Fibroblast of skin of back (primary cell): ENCODE data around the gene MTERF4.

ENCODE experiments used
- DNase-seq: peaks from one replicate; pipeline ENCODE4 v3.0.0-alpha.2; 2013

MTERF4 gene

DNA sequence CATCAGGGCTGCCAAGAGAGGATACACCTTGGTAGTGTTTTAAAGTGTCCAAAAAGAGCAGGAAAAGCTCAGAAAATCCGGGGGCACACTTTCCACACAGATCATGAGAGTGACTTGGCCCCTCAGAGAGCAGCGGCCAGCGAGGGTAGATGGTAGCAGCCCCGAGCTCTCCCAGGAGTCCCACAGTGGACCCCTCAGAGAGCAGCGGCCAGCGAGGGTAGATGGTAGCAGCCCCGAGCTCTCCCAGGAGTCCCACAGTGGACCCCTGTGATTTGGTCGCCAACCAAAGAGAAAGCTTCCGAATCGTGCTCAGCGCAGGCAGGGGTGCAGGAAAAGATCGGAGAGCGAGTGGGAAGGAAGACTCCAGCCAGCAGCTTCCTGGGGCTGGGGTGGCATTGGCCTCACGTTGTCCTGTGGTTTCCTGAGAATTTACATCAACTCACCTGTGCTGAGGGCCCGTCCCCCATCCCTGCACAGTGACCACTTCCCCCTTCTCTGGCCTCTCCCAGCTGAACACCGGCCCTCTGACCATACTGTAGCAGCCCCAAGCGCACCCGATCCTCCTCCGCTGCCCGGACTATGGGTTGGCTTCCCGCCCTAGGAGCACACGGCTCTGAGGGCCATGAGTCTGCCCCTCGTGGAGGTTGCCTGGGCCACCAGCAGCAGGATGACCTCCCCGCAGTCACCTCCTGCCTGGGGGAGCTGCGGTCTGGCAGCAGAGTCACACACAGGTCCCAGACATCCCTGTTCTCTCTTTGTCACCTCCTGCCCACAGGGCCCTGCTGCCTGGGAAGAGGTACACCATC lies 33.7 kb downstream of the MTERF4 start:
- DNase-seq, result no peak

DNA sequence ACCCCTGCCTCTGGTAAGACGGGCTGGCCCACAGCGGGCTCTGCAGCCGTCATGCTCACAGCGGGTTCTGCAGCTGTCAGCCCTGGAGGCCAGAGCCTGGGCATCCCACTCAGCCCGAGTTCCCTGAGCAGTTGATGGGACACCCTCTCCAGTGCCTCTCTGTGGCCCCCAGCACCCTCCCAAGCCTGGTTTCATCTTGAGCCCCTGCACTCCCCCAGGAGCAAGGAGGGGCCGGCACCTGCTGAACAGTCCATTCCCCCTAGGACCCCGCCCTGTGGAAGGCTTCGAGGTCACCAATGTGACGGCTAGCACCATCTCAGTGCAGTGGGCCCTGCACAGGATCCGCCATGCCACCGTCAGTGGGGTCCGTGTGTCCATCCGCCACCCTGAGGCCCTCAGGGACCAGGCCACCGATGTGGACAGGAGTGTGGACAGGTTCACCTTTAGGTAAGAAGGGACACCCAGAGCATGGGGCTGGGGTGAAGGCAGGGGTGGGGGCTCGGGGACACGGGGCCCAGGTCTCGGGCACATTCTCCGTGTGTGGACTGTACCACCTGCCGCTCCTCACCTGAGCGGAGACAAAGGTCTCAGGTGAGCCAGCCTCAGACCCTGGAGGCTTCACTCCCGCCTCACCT lies 34.5 kb downstream of the MTERF4 start:
- no peak for DNase-seq

DNA sequence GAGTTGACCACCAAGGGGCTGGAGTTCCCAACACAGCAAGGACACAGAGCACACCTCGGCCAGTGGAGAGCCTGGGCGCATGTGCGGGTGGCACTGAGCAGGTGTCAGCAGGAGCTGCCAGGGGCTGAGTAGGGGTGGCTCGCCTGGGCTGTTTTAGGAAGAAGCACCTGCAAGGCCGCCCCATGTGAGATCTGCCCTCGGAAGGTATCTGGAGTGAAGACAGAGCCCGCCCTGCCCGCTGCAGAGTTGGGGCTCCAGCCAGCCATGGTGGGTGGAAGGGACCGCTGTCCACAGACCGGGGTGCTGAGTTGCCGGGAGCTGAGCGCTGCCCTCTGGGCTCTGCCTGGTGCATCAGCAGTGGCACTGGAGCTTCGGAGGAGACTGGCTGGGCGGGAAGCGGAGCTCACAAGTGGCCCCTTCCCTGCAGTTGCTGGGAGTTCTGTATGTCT lies 35.2 kb downstream of the MTERF4 start:
- DNase-seq, result peak; percentile 8

DNA sequence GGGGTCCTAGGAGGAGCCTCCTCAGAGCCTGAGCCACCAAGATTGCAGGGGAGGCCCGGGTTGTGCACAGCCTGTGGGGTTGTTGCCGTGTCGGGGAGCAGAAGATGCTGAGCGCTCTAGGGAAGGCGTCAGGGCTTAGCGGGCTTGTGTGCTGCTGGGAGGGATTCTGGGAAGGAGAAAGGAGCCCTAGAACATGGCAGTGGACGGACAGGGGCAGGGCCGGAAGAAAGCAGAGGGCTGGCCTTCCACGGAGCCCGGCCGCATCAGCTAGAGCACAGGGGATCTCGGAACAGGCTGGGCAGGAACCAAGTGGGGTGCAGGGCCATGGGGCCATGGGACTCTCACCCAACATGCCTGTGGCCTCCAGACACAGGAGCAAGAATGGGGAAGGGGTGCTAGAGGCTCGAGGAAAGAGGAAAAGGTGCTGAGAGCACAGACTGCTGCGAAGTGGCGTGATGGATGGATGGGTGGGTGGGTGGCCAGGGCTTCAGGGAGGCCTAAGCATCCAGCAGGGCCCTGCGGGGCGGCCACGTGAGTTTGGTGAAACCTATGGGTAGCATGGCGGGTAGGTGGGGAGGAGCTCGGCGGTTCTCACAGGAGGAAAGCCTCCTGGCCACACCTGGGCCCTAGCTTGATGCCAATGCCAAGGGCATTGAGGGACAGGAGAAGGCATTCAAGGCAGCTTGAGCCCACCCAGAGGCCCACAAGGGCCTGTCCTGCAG lies 35.8 kb downstream of the MTERF4 start:
- DNase-seq, result no peak

DNA sequence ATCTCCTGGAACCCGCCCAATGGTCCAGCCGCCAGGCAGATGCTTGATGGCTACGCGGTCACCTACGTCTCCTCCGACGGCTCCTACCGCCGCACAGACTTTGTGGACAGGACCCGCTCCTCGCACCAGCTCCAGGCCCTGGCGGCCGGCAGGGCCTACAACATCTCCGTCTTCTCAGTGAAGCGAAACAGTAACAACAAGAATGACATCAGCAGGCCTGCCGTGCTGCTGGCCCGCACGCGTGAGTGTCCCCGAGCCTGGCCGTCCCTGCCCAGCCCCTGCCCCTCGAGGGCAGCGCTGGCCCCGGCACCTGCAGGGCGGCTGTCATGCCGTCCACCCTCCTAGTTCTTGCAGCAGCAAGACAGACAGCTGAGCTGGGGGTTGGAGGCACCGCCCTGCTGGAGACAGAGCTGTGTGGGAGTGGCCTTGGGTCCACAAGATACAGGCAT lies 36.7 kb downstream of the MTERF4 start:
- DNase-seq, result no peak

DNA sequence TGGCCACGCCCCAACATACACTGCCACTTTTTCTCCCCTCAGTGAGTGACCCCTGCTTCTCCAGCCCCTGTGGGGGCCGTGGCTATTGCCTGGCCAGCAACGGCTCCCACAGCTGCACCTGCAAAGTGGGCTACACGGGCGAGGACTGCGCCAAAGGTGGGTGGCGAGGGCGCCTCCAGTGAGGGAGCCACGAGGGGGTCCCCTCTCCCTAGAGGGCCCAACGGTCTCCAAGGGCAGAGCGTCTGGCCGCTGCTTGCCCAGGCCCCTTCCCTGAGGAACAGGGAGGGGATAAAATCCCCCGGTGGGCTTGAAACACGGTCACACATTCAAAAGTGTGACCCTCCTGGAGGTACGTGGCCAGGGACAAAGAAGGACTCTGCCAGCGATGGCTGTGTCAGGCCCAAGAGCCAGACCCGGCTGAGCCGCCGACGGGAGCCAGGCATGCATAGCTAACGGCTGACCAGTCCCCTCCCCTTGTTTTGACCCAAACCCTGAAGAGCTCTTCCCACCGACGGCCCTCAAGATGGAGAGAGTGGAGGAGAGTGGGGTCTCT lies 37.2 kb downstream of the MTERF4 start:
- DNase-seq, result no peak

DNA sequence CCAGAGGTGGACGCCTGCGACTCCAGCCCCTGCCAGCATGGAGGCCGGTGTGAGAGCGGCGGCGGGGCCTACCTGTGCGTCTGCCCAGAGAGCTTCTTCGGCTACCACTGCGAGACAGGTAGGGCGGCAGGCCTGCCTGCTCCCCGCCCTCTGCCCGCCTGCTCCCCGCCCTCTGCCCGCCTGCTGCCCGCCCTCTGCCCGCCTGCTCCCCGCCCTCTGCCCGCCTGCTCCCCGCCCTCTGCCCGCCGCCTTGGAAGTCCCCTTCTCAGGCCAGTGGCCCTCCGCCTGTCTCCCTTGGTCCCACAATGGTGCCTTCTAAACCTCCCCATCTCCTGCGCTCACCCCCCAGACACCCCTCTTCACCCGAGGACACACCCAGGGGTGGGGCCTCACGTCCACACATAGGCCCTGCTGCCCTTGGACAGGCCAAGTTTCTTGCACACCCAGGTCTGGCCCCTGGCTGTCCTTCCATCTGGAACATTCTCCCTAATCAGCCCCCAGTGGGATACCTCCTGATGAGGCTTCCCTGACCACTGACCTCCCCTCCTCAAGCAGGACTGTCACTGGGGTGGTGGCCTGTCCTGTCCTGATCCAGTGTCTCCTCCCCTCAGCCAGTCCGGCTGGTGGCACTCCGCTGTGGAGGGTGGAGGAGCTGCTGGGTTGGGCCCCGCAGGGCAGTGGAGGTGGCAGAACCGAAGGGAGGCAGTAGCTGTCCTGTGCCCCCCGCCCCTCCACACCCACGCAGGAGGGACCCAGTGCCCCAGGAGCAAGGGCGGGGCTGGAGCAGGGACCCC lies 37.9 kb downstream of the MTERF4 start:
- no peak for DNase-seq

DNA sequence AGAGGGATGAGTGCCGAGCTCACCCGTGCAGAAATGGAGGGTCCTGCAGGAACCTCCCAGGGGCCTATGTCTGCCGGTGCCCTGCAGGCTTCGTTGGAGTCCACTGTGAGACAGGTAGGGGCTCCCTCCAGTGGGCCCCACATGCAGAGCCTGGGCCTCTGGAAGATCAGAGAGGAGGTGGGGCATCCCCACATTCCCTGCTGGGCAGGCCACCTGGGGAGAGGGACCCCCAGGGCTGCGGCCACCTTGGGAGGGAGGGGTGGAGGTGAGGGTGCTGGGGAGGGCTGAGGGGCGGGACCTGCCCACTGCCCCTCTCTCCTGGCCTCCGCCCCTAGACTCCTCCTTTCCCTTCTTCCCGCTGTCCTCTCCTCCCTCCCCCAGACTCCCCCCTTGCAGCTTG lies 38.5 kb downstream of the MTERF4 start:
- no peak for DNase-seq

DNA sequence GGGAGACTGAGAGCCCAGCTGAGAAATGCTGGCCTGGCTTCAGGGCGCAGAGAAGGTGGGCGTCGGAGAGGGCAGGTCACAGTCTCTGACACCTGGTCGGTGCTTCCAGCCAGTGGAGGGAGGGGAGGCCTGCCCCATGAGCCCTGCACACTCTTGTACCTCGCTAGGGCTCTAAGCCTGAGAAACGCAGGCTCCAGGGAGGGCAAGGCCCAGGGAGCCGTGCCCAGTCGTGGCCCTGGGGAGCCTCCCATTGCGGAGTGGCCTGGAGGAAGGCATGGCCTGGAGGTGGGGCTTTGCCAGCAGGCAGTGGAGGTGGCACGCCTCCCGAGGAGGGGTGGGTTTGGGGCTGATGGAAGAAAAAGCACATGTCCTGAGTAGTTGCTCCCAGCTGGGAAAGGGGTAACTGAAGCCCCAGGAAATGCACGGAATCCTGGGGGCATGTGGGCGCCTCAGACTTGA lies 39.0 kb downstream of the MTERF4 start:
- no peak for DNase-seq

DNA sequence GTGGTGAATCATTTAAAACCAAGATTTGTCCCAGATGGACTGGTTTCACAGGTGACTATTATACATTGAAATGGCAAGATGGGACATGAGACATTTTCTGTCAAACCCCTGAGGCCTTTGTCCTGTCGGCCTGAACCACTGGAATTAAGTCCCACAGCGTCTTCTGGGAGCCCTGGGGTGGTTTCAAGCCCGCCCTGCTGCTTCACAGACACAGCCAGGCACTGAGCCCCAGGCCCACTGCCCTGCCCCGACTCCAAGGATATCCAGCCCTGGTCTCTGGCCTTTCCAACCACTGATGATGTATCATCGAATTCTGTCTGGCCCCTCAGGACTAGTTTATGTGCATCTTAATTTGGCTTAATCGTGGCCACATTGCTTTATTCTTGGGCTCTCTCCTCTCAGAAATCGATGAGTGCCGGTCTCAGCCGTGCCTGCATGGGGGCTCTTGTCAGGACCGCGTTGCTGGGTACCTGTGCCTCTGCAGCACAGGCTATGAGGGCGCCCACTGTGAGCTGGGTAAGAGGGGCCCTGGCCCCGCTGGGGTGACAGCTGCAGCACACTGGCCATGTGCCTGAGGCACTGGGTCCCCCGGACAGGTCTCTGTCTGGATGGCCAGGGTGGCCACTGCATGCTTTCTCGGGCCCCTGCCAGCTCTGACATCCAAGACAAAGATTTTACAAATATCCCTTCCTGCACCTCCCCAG lies 39.5 kb downstream of the MTERF4 start:
- DNase-seq, result no peak

DNA sequence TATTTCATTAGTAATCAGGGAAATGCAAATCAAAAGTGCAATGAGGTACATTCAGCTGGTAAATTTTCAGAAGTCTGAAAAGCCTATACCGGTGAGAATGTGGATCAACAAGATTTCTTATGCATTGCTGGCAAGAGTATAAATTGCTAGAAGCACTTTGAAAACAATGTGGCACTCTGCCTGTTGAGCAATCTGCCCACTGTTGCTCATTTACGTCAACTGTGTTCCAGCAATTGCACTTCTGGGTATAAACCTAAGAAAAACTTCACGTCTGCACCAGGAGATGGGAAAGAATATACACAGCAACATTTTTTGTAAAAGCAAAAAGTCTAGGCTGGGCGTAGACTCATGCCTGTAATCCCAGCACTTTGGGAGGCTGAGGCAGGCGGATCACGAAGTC lies 40.8 kb downstream of the MTERF4 start:
- DNase-seq, result no peak

DNA sequence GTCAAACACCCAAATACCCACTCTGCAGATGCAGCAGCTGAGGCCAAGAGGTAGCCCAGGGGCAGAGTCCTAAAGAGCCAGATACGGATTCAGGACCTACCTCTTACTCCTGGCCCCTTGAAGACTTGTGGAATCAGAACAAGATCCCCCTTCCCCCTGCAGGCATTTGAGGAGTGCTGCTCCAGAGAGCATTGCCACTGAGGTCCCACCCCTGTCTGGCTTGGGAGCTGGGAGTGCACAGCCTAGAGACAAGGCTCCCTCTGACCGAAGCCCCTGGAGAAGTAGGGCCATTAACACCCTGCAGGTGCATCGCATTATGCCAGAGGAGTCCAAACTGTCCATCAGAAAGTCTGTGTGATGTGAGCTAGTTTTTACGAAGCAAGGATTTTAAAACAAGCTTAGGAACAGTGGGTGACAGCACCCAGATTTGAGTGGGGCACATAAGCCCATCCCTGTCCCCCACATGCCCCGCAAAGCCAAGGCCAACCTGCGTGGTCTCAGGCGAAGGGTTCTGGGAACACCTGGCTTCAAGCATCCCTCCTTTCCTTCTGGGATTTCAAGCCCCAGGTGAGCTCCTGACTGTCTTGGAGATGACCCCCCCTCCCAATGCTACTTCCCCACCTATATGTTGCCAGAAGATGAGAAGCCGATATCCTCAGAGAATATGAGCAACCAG lies 48.4 kb downstream of the MTERF4 start:
- DNase-seq, result no peak

DNA sequence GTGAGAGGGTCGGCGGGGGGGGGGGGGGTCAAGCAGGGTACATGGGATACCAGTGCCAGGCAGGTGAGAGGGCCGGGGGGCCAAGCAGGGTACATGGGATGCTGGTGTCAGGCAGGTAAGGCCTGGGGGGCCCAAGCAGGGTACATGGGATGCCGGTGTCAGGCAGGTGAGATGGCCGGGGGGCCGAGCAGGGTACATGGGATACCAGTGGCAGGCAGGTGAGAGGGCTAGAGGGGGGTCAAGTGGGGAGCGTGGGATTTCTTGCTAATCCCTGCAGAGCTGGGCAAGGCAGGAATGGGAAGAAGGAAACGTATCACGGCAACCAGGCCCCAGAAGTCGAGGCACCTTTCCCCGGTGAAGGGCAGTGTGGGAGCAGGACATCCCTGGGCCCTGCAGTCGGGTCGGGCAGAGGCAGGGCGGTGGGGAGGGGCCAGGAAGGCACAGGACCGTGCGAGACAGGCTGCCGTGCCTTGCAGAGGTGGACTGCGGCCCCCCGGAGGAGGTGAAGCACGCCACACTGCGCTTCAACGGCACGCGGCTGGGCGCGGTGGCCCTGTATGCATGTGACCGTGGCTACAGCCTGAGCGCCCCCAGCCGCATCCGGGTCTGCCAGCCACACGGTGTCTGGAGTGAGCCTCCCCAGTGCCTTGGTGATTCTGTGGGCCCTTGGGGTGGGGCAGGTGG lies 49.3 kb downstream of the MTERF4 start:
- no peak for DNase-seq

DNA sequence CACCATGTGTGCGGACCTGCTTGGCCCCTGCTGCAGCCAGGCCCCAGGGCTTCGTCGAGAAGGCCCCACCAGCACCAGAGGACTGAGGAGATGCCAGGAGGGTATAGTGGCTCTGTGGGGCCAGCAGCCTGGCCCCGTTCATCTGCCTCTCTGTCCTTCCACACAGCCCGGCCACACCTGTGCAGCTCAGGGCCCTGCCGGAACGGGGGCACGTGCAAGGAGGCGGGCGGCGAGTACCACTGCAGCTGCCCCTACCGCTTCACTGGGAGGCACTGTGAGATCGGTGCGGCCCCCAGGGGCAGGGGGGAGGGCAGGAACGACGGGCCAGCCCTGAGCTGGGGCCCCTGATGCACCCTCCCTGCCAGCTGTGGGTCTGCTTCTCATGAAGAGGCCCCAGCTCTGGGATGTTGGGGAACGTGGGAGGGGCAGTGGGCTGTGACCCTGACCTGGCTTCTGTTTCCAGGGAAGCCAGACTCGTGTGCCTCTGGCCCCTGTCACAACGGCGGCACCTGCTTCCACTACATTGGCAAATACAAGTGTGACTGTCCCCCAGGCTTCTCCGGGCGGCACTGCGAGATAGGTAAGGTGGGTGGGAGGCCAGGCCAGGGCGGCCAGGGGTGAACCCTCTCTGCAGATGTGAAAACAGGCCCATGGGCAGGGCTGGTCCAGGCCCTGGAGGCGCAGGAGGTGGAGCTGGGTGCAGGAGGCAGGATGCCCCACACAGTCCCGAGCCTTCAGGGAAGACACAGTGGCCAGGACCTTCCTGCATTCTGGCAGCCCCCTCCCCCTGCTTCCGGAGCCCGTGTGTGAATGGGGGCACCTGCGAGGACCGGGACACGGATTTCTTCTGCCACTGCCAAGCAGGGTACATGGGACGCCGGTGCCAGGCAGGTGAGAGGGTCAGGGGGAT lies 50.3 kb downstream of the MTERF4 start:
- no peak for DNase-seq

DNA sequence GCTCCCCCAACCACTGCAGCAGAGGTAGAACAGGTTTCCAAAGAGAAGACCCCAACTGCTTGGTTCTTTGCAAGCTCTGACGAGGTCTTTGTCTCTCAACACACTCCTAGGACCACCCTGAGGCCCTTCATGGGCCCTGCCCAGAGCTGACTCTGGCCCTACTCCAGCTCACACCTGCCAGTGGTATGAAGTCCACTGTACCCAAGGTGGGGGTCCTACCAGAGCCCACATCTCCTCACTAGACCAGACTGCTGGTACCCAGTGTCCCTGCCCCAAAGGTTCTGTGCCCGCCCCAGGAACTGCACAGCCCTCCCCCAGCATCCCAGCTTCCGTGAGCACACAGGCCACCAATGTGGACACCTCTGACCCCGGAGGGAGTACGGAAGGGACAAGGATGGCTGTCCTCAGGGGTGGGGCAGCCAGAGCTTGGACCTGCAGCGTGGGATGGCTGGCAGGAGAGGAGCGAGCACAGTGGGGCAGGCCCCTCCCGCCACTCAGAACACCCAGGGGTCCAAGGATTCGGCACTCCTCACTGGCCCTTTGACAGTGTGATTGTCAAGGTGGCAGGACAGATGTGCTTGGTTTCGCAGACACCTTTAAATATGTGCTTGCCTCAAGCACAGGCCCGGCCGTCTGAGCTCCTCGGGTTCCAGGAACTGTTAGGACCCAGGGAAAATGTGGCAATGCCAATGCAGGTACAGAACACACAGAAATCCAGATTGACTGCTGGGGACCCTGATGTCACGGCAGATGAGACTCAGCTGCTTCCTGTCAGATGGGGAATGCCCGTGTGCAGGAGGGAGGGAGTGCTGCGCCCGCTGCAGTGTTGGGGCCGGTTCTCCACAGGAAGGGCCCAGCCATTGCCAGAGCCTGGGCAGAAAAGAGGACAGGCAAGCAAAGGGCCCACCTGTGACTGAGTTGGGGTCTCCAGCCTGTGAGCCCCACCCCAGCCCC lies 51.2 kb downstream of the MTERF4 start:
- no peak for DNase-seq

DNA sequence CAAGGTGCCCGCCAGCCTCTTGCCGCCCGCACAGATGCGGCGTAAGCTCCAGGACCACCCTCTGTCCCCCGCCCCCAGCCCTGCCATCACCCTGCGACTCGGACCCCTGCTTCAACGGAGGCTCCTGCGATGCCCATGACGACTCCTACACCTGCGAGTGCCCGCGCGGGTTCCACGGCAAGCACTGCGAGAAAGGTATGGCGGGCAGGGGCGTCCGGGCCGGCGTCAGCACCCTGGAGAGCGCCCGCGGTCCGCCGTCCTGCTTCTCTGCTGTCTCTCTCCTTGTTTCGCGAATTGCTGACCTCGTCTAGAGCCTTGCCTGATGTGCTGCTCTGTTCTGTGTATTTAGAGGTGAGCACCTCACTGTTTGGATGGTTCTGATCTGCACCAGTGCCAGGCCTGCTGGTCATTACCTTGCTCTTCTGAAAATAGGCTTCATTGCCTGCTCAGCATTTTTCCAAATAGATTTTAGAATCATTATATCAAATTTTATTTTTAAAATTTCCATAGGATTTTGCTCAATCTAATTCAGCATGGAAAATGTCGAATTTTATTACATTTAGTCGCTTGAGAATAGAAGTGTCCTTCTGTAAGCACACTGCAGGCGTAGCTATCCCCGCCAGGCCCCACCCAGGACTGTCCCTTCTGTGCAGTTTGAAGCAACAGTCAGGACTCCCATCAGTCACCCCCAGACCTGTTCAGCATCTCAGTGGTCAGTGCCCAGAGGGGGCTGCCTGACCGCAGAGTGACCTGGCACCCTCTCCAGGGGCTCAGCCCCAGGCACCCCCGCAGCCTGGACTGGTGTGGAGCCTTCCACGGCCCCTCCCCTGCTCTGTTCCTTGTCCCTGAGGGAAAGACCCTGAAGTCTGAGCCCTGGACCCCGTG lies 52.1 kb downstream of the MTERF4 start:
- peak; percentile 28 for DNase-seq

DNA sequence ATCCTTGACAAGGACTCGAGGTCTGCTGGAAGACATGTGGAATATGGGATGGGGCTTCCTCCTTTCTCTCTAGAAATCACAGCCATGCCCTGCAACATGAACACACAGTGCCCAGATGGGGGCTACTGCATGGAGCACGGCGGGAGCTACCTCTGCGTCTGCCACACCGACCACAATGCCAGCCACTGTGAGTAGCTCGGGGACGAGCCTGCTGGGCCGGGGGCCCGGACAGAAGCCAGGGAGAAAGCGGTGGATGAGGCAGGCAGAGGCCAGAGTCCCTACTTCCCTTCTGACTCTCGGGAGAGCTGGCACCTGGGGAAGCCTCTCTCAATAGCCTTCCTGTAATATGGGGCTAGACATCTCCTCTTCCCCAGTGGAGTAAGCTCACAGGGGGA lies 53.1 kb downstream of the MTERF4 start:
- DNase-seq, result no peak
